Transverse colon (tissue), 4 donors: ENCODE results near the gene SMAD3.

ENCODE experiments used
- CTCF ChIP-seq, 5 experiments: fragments of 200-600 bp in 3 of 5; fragments of 450-650 bp in 2 of 5; sonication (generic) in 3 of 5; IDR thresholded peaks; 1 replicate in 2 of 5; 2 replicates in 3 of 5; pipeline ENCODE4 v1.5.1; 2016 to 2017; ENCODE audit warnings: antibody characterized with exemption in 5 of 5, inconsistent platforms in 3 of 5, mild to moderate bottlenecking in 2 of 5, moderate library complexity in 1 of 5
- EP300 ChIP-seq: sonication (generic); formaldehyde crosslinking; IDR thresholded peaks from one replicate; pipeline ENCODE4 v1.6.1; 2017; ENCODE audit warnings: antibody characterized with exemption, low read depth
- POLR2A ChIP-seq: fragments of 450-650 bp; IDR thresholded peaks from one replicate; pipeline ENCODE4 v1.6.1; 2016; ENCODE audit warnings: antibody characterized with exemption, mild to moderate bottlenecking, moderate library complexity
- POLR2AphosphoS5 ChIP-seq, 3 donors: sonication (generic); formaldehyde crosslinking; IDR thresholded peaks; one replicate each; pipeline ENCODE4 v1.6.1; 2016; ENCODE audit warnings: antibody characterized with exemption in 3 of 3

GRCh38 chr15:67177752-67178151 is 112.3 kb downstream of the SMAD3 start:
- TF ChIP-seq CTCF (IDR thresholded peaks at IDR 0.05) = no peak
- TF ChIP-seq POLR2A = no peak
- TF ChIP-seq POLR2AphosphoS5 (IDR thresholded peaks at IDR 0.05) = no peak
- TF ChIP-seq EP300 = no peak
